ENCODE data around the gene HMX2.
A peak's percentile ranks its signal among the peaks of the same experiment; 100 is the strongest.

GRCh38 chr10:123144697-123145541 lies 3.0 kb upstream of the HMX2 start:
- TF ChIP-seq EZH2phosphoT487 (IDR thresholded peaks at IDR 0.05; ENCODE audit: insufficient read depth, low read depth) (no peak), EZH2 (IDR thresholded peaks at IDR 0.05; ENCODE audit: insufficient read depth, poor library complexity, severe bottlenecking) (peak; percentile 89)
